Heart right ventricle (tissue), 16 donors: ENCODE data around the gene AGBL1. TPM values are rescaled to one million over a fixed set of nuclear protein-coding genes. Genes with fewer than 3 reads are reported as not detected.

Source experiments
- ATAC-seq, 8 donors: fragments of 200-7000 bp; cut with Tn5 transposase; one replicate each; pipeline ENCODE4 v1.9.1; 2020; ENCODE audit warnings: mild to moderate bottlenecking in 8 of 8, moderate library complexity in 8 of 8, moderate number of reproducible peaks in 1 of 8
- DNase-seq, 2 donors: peaks; one replicate each; pipeline ENCODE4 v3.0.0-alpha.2; 2020
- H3K27ac ChIP-seq, 10 donors: fragments of 200-600 bp; sonication (generic) in 2 of 10; one replicate each; pipeline versions ENCODE4 v1.5.0 to v1.8.0; 2020 to 2022; ENCODE audit warnings: mild to moderate bottlenecking in 3 of 10
- H3K27me3 ChIP-seq, 7 donors: fragments of 200-600 bp; one replicate each; pipeline ENCODE4 v1.8.0; 2021 to 2022; ENCODE audit warnings: mild to moderate bottlenecking in 2 of 7
- H3K36me3 ChIP-seq, 9 donors: fragments of 200-600 bp; sonication (generic) in 1 of 9; one replicate each; pipeline versions ENCODE4 v1.5.0 to v1.8.0; 2020 to 2022; ENCODE audit warnings: mild to moderate bottlenecking in 2 of 9
- H3K4me1 ChIP-seq, 9 donors: fragments of 200-600 bp; sonication (generic) in 1 of 9; one replicate each; pipeline versions ENCODE4 v1.5.0 to v1.8.0; 2020 to 2022; ENCODE audit warnings: mild to moderate bottlenecking in 4 of 9
- H3K4me3 ChIP-seq, 10 donors: fragments of 200-600 bp; sonication (generic) in 2 of 10; one replicate each; pipeline versions ENCODE4 v1.5.0 to v1.8.0; 2020 to 2022; ENCODE audit warnings: mild to moderate bottlenecking in 7 of 10, moderate library complexity in 2 of 10
- H3K9me3 ChIP-seq, 11 donors: fragments of 200-600 bp in 10 of 11; sonication (generic) in 2 of 11; one replicate each; pipeline versions ENCODE4 v1.5.0 to v1.8.0; 2013 to 2022; ENCODE audit warnings: mild to moderate bottlenecking in 2 of 11, control low read depth in 1 of 11, moderate library complexity in 1 of 11
- CTCF ChIP-seq, 9 donors: fragments of 200-600 bp; sonication (generic) in 2 of 9; IDR thresholded peaks; one replicate each; pipeline versions ENCODE4 v1.5.0 to v1.8.0; 2021 to 2022; ENCODE audit warnings: antibody characterized with exemption in 9 of 9, mild to moderate bottlenecking in 5 of 9, moderate library complexity in 1 of 9
- WGBS, 2 donors: extraction: QIAGEN DNeasy Blood & Tissue Kit; methylation state at CpG; one replicate each; pipeline ENCODE4 v1.1.7; 2013; ENCODE audit warnings: inconsistent platforms in 1 of 2; 5-methylcytosine and 5-hydroxymethylcytosine counted together
- intact Hi-C, 10 donors: fragments of 100-400 bp; cut with DNase I; formaldehyde crosslinking; loops; one replicate each; pipeline versions ENCODE4 v1.11.1 to v1.14.2; 2022
- polyA plus RNA-seq, 2 donors: library from polyadenylated mRNA; stranded (reverse); fragments of 200-250 nt; gene quantifications; one replicate each; pipeline ENCODE4 v1.2.3, GENCODE V29; 2013
- total RNA-seq, 10 donors: library from RNA; stranded (reverse); fragmentation: NEBNext Ultra II Directional in 3 of 10; extraction: Animal tissue kit (Norgen Biotek cat#: 25700) in 3 of 10; gene quantifications; one replicate each; pipeline versions ENCODE4 v1.2.1 to v1.2.4, GENCODE V29; 2021 to 2023
- donor health status: Arrhythmogenic right ventricular cardiomyopathy.
- donor health status: ischemic (EF 13 %, LVEDD 7.1; RV severe dilation, severe dysfunction).
- donor health status: healthy with polysubstance abuse.
- donor health status: DM: no; HTN: yes; CAD: no.
- donor health status: DM: no; HTN: no; CAD: no.
- donor health status: ischemic (EF 25% LVEDD 6.9; RV normal size, moderate dysfunction).
- donor health status: ischemic (EF 25% LVEDD 5.7; RV mildly dilated, moderate dysfunction).
- donor health status: healthy.
- donor health status: DM: yes; HTN: yes; CAD: no.
- donor health status: Ischemic cardiomyopathy.
- donor health status: ischemic (EF 35%, LVEDD 5.7; RV mildly dilated, moderate dysfunction).
- donor health status: nonischemic (EF 11% LVEDD 7.7; RV severe dilation, severe dysfunction).
- donor health status: DM: yes; HTN: yes; CAD: no.
- donor health status: PGD.
- donor health status: ischemic (EF 29% LVEDD 5.4; RV normal size, mild dysfunction).
- donor health status: nonischemic (EF 23%, LVEDD 6.1; RV moderate dilation, normal function).

The AGBL1 gene
- total and polyA plus RNA-seq, 12 donors: 0.02 to 0.13 (median 0.09) TPM; not detected in 7

DNA sequence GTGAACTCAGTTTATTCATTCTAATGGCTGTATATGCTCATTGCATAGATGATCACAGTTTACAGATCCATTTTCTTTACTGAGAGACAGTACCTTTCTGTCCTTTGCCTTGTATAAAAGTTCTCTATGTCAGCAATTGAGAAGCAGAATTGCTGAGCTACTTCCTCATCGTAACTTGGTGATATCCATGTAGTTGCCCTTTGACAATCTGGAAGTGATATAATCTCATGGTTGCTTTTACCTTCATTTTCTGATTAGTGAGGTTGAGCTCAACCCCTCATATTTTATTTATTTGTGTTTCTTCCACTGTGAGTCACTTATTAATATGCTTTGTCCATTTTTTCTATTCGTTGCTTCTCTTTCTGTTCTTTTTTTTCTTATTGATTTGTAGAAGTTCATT, 696.5 kb downstream of the AGBL1 start:
- WGBS, 2 donors: 81 to 82% methylated on average over 2 of the region's 2 CpGs
- H3K36me3 ChIP-seq: no peaks in the 10 kb centered on the region
- TF ChIP-seq CTCF (IDR thresholded peaks at IDR 0.05): no peak
- peaks cover 0 to 3% (median 0%) of the 10 kb centered on the region in 11 donors for H3K9me3 ChIP-seq
- DNase-seq (no peak), ATAC-seq (no peak)
- no peaks in the 10 kb centered on the region for H3K4me1 ChIP-seq
- no peak overlapping the region for H3K27ac ChIP-seq
- H3K27me3 ChIP-seq: no peaks in the 10 kb centered on the region
- H3K4me3 ChIP-seq: no peak overlapping the region
- intact Hi-C loops: no loop called here

- Histone ChIP-seq H3K36me3 (no peaks in the 10 kb centered on the region), H3K9me3 (no peaks in the 10 kb centered on the region), H3K4me3 (no peak overlapping the region), H3K27me3 (no peaks in the 10 kb centered on the region), H3K4me1 (no peaks in the 10 kb centered on the region), H3K27ac (no peak overlapping the region)
- intact Hi-C loops: loop anchor here in 1 of 10 donors (10.0 kb wide), 1 partner anchor 62 kb away; no protein-coding TSS in a partner anchor
- DNase-seq (no peak), ATAC-seq (no peak)
- WGBS, 2 donors: 94 to 95% methylated on average over 1 of the region's 1 CpG
- no peak for TF ChIP-seq CTCF (IDR thresholded peaks at IDR 0.05)
Measured at GRCh38 chr15:86796521-86796920, 716.9 kb downstream of the AGBL1 start.

DNA sequence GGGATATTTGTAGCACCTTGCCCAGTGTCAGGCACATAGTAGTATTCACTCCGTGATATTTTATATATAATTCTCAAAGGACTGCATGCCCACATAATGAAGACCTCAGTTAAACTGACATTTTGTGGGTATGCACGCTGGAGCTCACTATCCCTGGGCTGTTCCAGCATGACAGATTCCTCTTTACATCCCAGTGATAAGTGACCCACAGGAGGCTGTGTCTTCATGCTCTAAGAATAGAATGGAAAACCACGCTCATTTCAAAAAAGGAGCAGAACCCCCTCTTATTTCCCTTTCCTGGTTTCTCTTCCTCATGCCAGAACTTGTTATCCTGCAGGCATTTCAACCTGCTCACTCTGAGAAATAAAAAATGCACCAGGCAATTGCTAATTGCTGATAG, 717.5 kb downstream of the AGBL1 start:
- Histone ChIP-seq H3K27me3 (no peaks in the 10 kb centered on the region), H3K36me3 (no peaks in the 10 kb centered on the region), H3K4me3 (no peak overlapping the region), H3K9me3 (no peaks in the 10 kb centered on the region), H3K4me1 (no peaks in the 10 kb centered on the region), H3K27ac (no peak overlapping the region)
- WGBS, 2 donors: 38 to 41% methylated on average over 3 of the region's 3 CpGs
- DNase-seq (no peak), ATAC-seq (no peak)
- no peak for TF ChIP-seq CTCF (IDR thresholded peaks at IDR 0.05)
- intact Hi-C loops: loop anchor here in 1 of 10 donors (10.0 kb wide), 1 partner anchor 62 kb away; no protein-coding TSS in a partner anchor

DNA sequence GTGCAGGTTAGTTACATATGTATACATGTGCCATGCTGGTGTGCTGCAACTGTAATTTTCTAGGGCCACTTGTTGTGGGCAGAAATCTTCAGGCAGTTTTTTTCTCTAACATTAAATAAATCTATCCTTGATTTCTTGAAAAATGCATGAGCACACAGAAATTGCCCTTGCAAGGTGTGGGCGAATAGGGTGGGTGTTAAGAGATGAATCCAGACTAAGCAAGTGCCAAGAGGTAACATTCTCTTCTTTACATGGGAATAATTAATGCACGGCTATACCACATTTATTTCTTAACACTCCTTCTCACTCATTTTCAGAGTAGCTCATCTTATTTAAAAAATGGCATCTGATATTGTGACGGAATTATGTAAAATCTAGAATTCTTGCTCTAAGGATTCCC, 719.6 kb downstream of the AGBL1 start:
- H3K9me3 ChIP-seq: no peaks in the 10 kb centered on the region
- WGBS, 2 donors: 91 to 94% methylated on average over 3 of the region's 3 CpGs
- H3K4me3 ChIP-seq: no peak overlapping the region
- H3K27me3 ChIP-seq: no peaks in the 10 kb centered on the region
- DNase-seq (no peak), ATAC-seq (no peak)
- no peak overlapping the region for H3K27ac ChIP-seq
- no peak for TF ChIP-seq CTCF (IDR thresholded peaks at IDR 0.05)
- H3K36me3 ChIP-seq: no peaks in the 10 kb centered on the region
- no peaks in the 10 kb centered on the region for H3K4me1 ChIP-seq
- intact Hi-C loops: loop anchor here in 1 of 10 donors (10.0 kb wide), 1 partner anchor 64 kb away; no protein-coding TSS in a partner anchor
